ENCODE results near the gene BCL2. TPM values are rescaled to one million over a fixed set of nuclear protein-coding genes. Genes with fewer than 3 reads are reported as not detected.

Gene BCL2
- total and polyA plus RNA-seq, 2 experiments from 2014 or later = 0.02 to 0.98 TPM

GRCh38 chr18:63182310-63182772 is 137.2 kb downstream of the BCL2 start:
- Histone ChIP-seq H3K4me3 (no peak overlapping the region), H3K27ac (no peak overlapping the region), H3K36me3 (no peaks in the 10 kb centered on the region), H3K4me1 (ENCODE audit: low read depth) (peaks cover 19% of the 10 kb centered on the region), H3K27me3 (no peaks in the 10 kb centered on the region), H3K9me3 (ENCODE audit: low read depth) (no peaks in the 10 kb centered on the region)
- TF ChIP-seq, protein P1, sequence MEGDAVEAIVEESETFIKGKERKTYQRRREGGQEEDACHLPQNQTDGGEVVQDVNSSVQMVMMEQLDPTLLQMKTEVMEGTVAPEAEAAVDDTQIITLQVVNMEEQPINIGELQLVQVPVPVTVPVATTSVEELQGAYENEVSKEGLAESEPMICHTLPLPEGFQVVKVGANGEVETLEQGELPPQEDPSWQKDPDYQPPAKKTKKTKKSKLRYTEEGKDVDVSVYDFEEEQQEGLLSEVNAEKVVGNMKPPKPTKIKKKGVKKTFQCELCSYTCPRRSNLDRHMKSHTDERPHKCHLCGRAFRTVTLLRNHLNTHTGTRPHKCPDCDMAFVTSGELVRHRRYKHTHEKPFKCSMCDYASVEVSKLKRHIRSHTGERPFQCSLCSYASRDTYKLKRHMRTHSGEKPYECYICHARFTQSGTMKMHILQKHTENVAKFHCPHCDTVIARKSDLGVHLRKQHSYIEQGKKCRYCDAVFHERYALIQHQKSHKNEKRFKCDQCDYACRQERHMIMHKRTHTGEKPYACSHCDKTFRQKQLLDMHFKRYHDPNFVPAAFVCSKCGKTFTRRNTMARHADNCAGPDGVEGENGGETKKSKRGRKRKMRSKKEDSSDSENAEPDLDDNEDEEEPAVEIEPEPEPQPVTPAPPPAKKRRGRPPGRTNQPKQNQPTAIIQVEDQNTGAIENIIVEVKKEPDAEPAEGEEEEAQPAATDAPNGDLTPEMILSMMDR (IDR thresholded peaks at IDR 0.05; ENCODE audit: low read depth, low read length) = no peak
- DNase-seq (ENCODE audit: low read depth in 1 of 2, low spot score in 1 of 2) = no peak

- Histone ChIP-seq H3K4me3 (no peak overlapping the region), H3K27ac (no peak overlapping the region), H3K4me1 (ENCODE audit: low read depth) (peaks cover 14% of the 10 kb centered on the region), H3K9me3 (ENCODE audit: low read depth) (no peaks in the 10 kb centered on the region), H3K27me3 (no peaks in the 10 kb centered on the region), H3K36me3 (no peaks in the 10 kb centered on the region)
- DNase-seq (ENCODE audit: low read depth in 1 of 2, low spot score in 1 of 2) = no peak
- TF ChIP-seq, protein P1 (IDR thresholded peaks at IDR 0.05; ENCODE audit: low read depth, low read length) = no peak
Measured at GRCh38 chr18:63181706-63182309, 137.8 kb downstream of the BCL2 start.

GRCh38 chr18:63180971-63181376 is 138.6 kb downstream of the BCL2 start:
- Histone ChIP-seq H3K27ac (no peak overlapping the region), H3K4me1 (ENCODE audit: low read depth) (peaks cover 6% of the 10 kb centered on the region), H3K4me3 (no peak overlapping the region), H3K27me3 (no peaks in the 10 kb centered on the region), H3K9me3 (ENCODE audit: low read depth) (no peaks in the 10 kb centered on the region), H3K36me3 (no peaks in the 10 kb centered on the region)
- no peak for DNase-seq (ENCODE audit: low read depth in 1 of 2, low spot score in 1 of 2)
- TF ChIP-seq, protein P1 (IDR thresholded peaks at IDR 0.05; ENCODE audit: low read depth, low read length) = no peak

DNA sequence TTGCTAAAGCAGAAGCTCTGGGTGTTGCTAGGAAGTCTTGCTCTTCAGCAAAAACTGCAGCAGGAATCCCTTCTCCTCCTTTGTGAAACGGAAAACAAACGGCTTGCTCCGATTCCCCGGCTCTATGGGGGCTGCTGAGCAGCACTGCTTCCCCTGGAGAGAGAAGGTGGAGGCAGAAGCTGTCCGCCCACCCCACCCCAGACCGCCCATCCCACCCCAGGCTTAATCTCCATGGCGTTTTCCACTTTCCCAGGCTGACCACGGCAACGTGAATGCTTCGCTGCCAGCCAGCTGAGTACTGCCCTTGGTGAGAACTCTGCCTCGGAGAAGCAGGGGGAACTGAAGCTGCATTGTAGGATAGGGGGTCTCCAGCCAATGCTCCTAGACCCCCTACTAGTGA is 139.2 kb downstream of the BCL2 start:
- Histone ChIP-seq H3K9me3 (ENCODE audit: low read depth) (no peaks in the 10 kb centered on the region), H3K27me3 (no peaks in the 10 kb centered on the region), H3K4me3 (no peak overlapping the region), H3K4me1 (ENCODE audit: low read depth) (no peaks in the 10 kb centered on the region), H3K27ac (no peak overlapping the region), H3K36me3 (no peaks in the 10 kb centered on the region)
- TF ChIP-seq, protein P1 (IDR thresholded peaks at IDR 0.05; ENCODE audit: low read depth, low read length) = no peak
- no peak for DNase-seq (ENCODE audit: low read depth in 1 of 2, low spot score in 1 of 2)

DNA sequence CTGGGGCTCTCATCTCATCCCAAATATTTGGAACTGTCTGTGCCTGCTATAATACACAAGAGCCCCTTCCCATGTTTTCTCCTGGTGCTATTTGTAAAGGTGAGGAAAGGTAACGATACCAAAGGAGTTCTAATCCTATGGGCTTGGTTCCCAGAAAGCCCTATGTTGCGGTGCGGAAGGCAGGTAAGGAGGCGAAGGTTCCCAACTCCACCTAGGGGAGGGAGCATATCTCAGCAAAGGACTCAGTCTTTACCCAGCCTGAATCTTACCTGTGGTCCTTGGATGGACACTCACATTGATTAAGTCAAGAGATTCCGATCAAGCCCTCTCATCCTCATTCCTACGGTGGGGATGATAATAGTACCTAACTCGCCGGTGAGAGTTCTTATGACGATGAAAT is 140.1 kb downstream of the BCL2 start:
- TF ChIP-seq, protein P1 (IDR thresholded peaks at IDR 0.05; ENCODE audit: low read depth, low read length) = no peak
- H3K27me3 ChIP-seq = no peaks in the 10 kb centered on the region
- H3K4me1 ChIP-seq (ENCODE audit: low read depth) = no peaks in the 10 kb centered on the region
- H3K9me3 ChIP-seq (ENCODE audit: low read depth) = no peaks in the 10 kb centered on the region
- DNase-seq (ENCODE audit: low read depth in 1 of 2, low spot score in 1 of 2) = no peak
- no peak overlapping the region for H3K27ac ChIP-seq
- no peaks in the 10 kb centered on the region for H3K36me3 ChIP-seq
- no peak overlapping the region for H3K4me3 ChIP-seq

Data from cardiac muscle cell (in vitro differentiated cells and primary cell).